ENCODE results near the gene GPR153.

The GPR153 gene

DNA sequence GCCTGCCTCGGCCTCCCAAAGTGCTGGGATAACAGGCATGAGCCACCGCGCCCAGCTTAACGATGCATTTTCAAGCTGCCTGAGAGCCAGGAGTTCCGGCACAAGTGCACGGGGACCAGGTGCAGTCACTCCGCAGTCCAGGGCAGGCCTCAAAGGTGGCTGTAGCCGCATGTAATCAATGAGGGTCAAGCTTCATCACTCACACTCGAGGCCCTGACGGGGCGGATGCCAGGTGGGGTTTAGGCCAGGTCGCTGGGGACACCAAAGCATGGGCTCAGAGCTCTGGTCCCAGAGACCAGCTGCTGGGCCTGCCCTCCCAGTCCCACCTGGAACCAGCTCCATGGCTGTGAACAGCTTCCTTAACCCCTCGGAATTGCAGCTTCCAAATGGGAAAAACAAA, 26.1 kb upstream of the GPR153 start:
- no peak for DNase-seq (ENCODE audit: low read depth in 2 of 2)

GRCh38 chr1:6286266-6286665, 25.4 kb upstream of the GPR153 start:
- DNase-seq (ENCODE audit: low read depth in 2 of 2), result no peak

GRCh38 chr1:6285336-6285735, 24.4 kb upstream of the GPR153 start:
- no peak for DNase-seq (ENCODE audit: low read depth in 2 of 2)

GRCh38 chr1:6282577-6283270, 21.8 kb upstream of the GPR153 start:
- no peak for DNase-seq (ENCODE audit: low read depth in 2 of 2)

GRCh38 chr1:6281511-6282402, 20.9 kb upstream of the GPR153 start:
- DNase-seq (ENCODE audit: low read depth in 2 of 2), result no peak

DNA sequence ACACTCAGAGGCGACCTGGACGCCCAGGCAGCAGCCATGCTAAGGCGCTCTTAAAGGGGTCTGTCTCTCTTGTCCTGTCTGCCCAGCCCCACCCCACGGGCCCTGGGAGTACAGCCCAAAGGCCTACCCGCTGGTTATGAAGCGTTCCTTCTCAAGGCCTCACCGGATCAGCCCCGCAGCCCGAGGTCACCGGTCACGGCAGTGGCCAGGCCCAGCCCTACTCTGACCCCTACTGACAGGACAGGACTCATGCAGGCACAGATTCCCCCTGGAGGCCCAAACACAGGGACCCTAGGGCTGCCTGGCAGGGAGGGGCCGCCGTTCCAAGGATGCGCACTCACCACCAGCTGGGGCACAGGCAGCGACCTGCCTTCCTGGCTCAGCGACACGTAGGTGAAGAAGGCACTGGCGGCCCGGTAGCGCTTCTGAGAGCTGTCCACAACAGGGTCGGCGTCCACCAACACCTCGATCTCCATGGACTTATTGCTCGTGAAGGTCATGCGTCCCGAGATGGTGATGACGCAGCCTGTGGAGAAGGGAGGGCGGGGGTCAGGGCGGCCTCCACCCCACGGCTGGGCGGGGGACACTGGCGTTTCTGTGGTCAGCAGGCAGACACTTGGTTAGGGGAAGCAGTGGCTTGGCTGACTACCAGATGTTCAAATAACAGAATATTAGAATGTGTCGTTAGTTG, 20.0 kb upstream of the GPR153 start:
- no peak for DNase-seq (ENCODE audit: low read depth in 2 of 2)

DNA sequence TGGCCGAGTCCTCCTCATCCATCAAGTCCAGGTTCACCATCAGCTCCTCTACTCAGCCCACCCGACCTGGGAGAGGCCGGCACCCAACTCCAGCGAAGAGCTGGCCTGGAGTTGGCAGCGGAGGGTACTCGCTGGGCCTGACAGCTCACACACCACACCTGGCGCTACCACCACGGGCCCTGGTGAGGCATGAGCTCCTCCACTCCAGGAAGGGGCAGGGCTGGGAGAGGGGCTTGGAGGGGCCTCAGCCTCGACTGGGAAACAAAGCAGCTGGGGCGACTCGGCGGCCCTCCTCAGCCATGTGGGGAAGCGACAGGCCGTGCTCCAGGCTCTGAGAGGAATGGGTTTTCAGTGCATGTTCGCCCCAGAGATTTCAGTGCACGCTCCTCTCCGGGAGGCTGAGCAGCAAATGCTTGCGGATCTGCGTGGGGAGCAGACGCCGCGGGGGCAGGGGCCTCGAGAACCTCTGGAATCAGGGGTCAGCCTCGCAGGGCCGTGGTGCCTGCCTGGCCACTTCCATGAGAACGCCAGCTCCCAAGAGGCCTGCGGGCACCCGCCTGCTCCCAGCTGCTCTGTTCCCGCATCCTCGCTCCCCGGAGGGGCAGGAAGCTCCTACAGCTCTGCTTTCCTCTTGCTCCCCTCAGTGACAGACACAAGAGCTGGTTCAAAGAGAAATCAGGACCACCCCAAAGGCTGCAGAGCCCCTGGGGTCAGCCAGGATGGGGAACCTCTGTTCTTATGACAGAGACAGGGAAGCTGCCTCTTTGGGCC, 18.9 kb upstream of the GPR153 start:
- DNase-seq (ENCODE audit: low read depth in 2 of 2), result no peak

GRCh38 chr1:6279066-6279465, 18.2 kb upstream of the GPR153 start:
- DNase-seq (ENCODE audit: low read depth in 2 of 2), result no peak

DNA sequence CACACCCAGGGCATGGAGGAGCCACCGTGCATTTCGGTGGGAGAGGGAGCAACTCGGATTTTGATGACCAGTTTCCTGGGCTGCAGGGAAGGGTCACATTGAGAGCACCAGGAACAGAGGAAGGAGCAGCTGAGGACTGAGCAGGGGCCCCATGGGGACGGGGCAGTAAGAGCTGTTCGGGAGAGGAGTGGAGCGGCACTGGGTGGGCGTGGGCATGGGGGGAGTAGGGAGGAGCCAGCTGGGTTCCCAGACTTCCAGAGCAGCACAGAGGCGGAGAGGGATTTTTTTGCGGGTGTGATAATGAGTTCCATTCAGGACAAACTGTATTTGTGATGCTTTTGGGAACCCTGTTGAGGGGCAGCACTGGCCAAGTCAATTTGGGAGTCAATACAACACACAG, 17.4 kb upstream of the GPR153 start:
- DNase-seq (ENCODE audit: low read depth in 2 of 2), result no peak

DNA sequence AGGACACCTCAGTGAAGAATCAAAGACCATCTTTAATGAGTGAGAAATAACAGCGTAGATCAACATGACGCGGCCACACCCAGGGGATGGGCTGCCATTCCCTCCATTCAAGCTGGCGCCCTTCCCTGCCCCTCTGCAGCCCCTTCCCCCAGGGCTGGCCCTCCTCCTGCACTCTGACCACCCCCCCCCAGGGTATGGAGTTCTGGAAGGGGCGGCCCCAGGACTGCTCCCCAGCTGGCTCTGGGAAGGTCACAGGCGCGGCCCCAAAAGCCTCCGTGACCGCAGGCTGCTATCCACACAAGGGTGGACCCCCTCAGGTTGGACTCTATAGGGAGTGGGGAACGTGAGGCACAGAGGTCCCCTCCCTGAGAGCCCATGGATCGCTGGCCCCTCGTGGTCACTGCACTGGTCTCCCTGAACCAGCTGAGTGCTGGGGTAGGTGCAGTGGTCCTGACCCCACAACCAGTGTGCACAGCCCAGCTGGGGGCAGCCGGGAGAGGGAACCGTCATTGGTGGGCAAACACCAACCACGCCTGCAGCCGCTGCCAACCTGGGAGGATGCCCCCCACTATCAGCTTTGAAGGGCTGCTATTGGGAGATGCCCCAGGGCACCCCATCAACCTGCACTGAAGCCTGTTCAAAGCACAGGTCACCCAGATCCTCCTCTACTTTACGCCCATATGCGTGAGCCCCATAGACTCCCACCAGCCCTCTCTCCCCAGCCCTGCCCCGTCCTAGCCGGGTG, 16.1 kb upstream of the GPR153 start:
- DNase-seq (ENCODE audit: low read depth in 2 of 2), result no peak

- DNase-seq (ENCODE audit: low read depth in 2 of 2), result no peak
These were observed 15.2 kb upstream of the GPR153 start for GRCh38 chr1:6275826-6276782.

DNA sequence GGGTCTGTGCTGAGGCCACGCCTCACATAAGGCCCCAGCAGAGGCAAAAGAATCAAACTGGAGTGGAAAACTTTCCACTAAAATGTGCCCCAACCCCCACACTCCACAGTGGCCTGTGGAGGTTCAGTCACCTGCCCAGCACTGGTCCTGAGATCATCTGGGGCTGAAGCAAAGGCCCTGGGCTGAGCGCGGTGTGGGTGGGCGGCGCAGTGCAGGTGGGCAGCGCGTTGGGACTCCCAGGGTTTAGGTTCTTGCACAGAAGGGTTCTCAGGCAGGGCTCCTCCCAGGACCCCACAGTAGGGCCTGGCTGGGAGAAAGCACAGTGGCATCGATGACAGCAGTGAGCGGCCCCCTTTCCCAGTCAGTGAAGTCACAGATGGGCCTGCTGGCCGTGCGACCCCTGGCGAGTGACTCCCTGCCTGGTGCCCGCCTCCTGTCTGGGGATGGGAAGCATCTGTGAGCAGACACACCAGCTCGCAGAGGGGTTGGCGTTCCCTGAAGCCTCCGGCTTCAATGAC, 13.8 kb upstream of the GPR153 start:
- no peak for DNase-seq (ENCODE audit: low read depth in 2 of 2)

DNA sequence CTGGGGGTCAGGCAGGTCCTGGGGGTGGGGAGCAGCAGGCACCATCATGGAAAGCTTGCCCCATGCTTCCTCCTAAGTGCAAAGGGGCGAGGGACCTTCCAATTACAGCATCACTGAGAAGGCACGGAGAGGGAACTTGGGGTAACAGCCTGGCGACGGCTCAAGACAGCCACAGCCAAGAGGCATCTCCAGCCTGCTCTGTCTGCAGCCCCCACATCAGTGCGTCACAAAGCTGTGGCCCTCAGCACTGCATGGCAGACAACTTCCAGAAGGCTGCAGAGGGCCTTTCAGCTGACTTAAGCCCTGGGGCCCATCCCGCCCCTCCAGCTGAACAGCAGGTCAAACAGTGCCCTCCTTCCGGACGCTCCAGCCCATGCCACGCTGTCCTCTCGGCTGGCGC, 13.2 kb upstream of the GPR153 start:
- DNase-seq (ENCODE audit: low read depth in 2 of 2), result no peak

GRCh38 chr1:6273380-6273891, 12.5 kb upstream of the GPR153 start:
- DNase-seq (ENCODE audit: low read depth in 2 of 2), result no peak

- DNase-seq (ENCODE audit: low read depth in 2 of 2), result no peak
These were observed 12.0 kb upstream of the GPR153 start for GRCh38 chr1:6272868-6273267.

DNA sequence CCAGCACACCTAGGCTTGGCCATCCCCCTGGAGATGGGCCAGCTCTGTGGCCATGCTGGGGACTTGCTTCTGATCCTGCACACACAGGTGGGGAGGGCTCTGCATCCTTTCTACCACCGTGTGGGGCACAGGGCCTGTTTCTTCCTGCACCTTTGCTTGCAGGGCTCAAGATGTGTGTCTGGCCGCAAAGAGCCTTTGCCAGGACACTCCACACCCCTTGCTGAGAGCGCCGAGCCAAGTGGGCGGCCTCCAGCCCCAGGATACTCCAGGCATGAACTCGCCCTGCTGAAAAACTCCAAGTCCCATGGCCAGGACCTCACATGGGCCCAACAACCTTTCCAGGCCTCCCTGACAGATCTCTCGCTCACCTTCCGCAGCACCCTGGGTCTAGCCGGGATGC, 11.6 kb upstream of the GPR153 start:
- no peak for DNase-seq (ENCODE audit: low read depth in 2 of 2)

- no peak for DNase-seq (ENCODE audit: low read depth in 2 of 2)
These were observed 10.7 kb upstream of the GPR153 start for GRCh38 chr1:6271554-6271953.

- no peak for DNase-seq (ENCODE audit: low read depth in 2 of 2)
These were observed 10.1 kb upstream of the GPR153 start for GRCh38 chr1:6271006-6271405.

GRCh38 chr1:6270401-6270800, 9.5 kb upstream of the GPR153 start:
- no peak for DNase-seq (ENCODE audit: low read depth in 2 of 2)
